Right lung (tissue), 5 donors: Measurements from ENCODE around the gene ANGPTL2. TPM values are rescaled to one million over a fixed set of nuclear protein-coding genes. Genes with fewer than 3 reads are reported as not detected.

ENCODE experiments used
- DNase-seq, 2 donors: peaks; one replicate each; pipeline ENCODE4 v3.0.0-alpha.2; 2013
- polyA plus RNA-seq, 5 donors: library from polyadenylated mRNA; unstranded; fragments of 120-200 nt; gene quantifications; one replicate each; pipeline versions ENCODE4 v1.2.1 to v1.2.3, GENCODE V29; 2013; ENCODE audit warnings: inconsistent platforms in 1 of 5, low replicate concordance in 1 of 5; ENCODE audit not compliant: insufficient read length in 5 of 5, insufficient read depth in 1 of 5

The ANGPTL2 gene
- polyA plus RNA-seq, 5 donors = 24.1 to 34.2 (median 30.3) TPM

DNA sequence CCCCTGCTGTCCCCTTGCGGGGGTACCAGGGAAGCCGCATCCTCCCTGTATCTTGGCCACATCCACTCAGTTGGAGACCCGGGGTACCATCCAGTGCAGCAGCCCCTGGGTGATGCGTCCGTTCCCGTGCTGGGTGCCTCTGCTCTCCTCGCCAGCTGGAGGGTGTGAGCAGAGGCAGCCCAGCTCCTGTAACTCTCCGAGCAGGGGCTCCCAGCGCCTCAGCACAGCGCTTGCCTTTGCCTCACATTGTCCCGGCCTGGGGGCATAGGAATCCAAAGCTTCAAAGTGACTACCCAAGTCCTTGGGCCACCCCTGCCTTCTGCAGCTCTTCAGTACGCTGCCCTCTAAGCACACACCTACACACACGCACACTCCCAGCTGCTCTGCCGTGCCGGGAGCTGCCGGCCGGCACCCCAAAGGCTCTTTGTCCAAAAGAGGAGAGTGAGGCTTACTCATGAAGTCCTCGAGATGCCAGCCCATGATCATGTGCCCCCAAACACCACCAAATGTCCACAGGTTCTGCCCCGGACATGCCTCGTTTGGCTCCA, 733 bp downstream of the ANGPTL2 start:
- DNase-seq = peak in 1 of 2 donors; percentile 32

GRCh38 chr9:127119320-127119709, 3.1 kb downstream of the ANGPTL2 start:
- no peak for DNase-seq

DNA sequence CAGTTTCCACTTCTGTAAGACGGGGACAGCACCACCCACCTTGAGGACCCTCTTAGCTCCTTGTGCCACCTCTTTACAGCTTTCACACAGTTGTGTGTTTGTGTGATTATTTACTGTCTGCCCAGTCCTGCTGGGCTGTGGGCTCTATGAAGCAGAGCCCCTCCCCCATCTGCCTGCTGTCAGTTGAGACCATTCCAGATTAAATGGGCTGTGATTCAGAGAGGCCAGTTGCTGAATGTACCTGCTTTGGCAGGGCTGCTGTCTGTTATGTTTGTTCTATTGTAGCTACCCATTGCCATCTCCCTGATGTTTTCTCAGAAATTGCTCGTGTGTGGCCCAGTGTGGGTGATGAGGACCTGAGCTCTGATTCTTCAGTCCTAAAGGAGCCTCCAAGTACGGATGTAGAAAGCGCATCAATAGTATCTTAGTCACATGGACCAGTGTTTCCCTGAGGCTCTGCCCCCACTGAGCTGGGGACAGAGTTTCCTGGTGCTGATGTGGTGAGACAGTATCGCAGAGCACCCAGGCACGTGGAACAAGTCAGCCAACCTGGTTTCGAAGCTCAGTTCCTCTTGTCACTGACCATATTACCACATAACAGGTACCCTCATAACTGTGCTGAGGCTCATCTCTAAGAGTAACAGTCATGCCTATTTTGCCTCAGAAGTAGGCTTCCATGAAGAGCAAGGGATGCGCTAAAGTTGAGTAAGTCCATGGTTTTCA, 3.7 kb downstream of the ANGPTL2 start:
- no peak for DNase-seq

DNA sequence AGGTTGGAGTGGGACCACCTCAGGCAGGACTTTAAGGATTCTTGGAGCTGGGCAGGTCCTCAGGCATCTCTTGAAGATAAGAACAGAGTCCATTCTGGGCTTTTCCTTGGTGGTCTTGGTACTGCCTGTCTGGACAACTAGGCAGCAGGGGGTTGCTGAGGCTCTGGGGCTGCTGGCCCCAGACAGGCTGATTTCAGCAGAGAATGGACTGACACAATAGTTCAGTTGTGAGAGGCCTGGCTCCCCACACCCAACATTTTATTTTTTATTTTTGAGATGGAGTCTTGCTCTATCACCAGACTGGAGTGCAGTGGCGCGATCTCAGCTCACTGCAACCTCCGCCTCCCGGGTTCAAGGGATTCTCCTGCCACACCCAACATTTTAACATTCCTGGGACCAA, 4.6 kb downstream of the ANGPTL2 start:
- DNase-seq = no peak

- DNase-seq = no peak
Observed at GRCh38 chr9:127116957-127117356, 5.5 kb downstream of the ANGPTL2 start.

- no peak for DNase-seq
Observed at GRCh38 chr9:127116088-127116726, 6.2 kb downstream of the ANGPTL2 start.

DNA sequence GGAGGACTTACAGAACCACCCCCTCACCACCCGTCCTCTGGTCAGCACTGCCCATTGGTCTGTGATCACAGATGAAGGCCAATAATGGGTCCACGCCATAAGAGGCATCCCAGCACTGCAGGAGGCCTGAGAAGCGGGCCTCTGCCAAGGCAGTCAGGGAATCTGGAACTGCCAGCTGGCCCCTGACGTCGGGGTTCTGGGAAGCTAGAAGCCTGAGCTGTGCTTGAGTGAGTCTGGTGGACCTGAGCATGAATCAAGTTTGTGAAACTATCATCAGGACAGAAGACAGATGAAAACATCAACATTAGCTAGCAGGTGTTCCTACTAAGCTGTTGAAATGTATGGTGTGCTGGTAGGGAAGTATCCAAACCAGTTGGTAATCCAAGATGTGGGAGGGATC, 7.8 kb downstream of the ANGPTL2 start:
- DNase-seq = no peak

GRCh38 chr9:127113191-127113972, 9.1 kb downstream of the ANGPTL2 start:
- DNase-seq = peak in 1 of 2 donors; percentile 27

GRCh38 chr9:127112735-127113161, 9.7 kb downstream of the ANGPTL2 start:
- no peak for DNase-seq

GRCh38 chr9:127112056-127112455, 10.4 kb downstream of the ANGPTL2 start:
- no peak for DNase-seq

DNA sequence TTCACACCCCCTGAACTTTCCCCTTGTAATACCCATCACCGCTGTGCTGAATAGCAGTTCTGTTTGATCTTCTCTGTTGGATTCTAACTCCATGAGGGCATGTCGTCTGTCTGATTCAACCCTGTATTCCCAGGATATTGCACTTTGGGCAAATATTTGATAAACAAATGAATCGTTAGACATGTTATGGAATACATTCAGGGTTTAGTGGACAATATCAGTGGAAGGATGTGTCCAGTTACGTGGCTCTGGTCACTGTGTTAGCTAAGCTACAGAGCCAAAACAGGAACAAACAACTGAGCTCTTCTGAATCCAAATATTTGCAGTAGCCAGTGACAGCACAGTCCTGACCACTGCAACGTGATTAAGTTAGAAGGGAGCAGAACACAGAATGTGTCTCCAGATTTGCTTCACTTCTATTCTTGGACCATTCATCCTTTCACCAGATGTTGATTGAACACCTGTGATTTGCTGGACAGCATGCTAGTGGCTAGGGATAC, 13.2 kb downstream of the ANGPTL2 start:
- no peak for DNase-seq

DNA sequence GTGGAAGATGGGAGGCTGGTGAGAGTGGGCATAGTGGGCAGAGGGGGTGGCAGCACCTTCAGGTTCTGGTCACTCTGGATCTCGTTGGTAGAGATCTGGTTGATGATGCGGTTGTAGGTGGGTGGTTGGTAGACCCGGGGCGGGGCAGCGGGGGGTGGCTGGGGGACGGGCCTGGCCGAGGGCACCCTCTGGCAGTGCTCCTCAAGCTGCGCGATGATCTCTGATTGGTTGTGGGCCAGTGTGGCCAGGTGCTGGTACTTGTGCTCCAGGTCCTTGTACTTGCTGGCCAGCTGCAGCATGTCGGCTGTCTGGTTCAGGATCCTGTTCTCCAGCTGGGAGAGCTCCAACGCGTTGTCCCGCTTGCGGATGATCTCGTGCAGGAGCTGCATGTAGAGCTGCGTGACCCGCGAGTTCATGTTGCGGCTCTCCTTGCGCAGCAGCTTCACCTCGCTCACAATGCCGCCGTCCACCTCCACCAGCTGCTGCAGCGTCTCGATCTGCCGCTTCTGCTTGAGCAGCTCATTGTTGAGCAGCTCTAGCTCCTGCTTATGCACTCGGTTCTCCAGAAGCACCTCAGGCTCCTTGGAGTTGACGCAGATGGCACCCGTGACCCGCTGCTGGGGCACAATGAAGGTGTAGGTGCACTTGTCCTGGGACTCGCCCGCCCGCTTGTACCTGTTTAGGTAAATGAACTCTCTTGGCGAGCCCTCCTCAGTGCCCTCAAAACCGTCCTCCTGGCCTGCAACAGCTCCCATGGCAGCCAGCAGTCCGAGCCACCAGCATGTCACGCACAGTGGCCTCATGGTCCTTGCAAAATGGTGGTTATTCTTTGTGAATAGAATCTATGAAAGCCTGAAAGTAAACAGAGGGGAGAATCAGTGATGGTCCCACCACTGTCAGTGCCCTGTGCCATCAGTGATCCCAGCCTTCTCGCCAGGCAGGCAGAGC, 14.2 kb downstream of the ANGPTL2 start:
- no peak for DNase-seq

DNA sequence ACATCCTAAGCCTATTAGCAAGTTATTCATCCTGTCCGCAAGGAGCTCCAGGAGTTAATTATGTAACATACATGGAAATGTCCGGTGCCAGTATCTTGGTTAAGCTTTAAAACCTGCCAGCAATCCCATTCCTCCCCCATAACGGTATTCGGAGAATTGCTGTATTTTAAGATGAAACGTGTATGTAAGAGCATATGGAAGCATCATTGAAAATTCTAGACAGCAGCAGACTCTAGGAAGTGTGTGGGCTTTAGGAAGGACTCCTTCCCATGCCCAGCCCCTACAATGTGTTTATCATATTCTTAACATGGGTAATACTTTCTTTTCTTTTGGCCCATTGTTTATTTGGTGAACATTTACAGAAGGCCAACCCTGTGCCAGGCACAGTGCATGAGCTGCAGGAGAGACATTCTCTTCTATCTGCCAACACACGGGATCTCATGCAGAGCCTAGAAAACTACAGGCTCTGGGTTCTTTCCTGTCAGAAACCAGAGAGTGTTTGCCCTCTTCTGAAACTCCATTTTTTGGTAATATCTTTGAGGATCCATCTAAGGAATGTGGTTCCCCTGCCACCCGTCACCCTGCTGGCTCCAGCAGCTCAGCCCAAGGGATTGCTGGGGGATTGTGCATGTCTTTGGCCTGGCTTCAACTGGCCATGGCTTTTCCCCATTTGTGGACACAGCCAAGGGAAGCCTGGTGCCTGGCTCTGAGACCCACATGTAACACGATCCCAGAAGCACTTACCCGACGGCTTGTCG, 15.1 kb downstream of the ANGPTL2 start:
- no peak for DNase-seq

GRCh38 chr9:127106466-127106855, 16.0 kb downstream of the ANGPTL2 start:
- DNase-seq = no peak

- DNase-seq = no peak
Observed at GRCh38 chr9:127105805-127106465, 16.5 kb downstream of the ANGPTL2 start.

GRCh38 chr9:127104581-127105311, 17.7 kb downstream of the ANGPTL2 start:
- DNase-seq = peak in 1 of 2 donors; percentile 21

DNA sequence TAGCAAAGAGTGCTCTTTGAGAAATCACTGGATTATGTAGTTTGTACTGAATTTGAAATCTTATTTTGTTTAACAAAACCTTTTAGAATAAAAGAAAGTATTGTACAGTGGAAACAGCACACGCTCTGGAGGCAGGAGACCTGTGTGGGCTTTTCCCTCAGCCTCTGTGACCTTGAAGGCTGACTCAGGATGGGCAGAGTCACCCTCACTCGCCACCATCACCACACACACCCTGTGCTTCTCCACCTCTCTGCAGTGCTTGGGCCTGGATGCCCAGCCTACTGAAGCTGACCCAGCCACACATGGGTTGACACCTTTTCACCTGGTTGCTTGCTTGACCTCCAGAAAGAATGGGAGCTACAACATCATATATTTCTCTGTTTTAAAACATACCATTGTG, 19.6 kb downstream of the ANGPTL2 start:
- no peak for DNase-seq

DNA sequence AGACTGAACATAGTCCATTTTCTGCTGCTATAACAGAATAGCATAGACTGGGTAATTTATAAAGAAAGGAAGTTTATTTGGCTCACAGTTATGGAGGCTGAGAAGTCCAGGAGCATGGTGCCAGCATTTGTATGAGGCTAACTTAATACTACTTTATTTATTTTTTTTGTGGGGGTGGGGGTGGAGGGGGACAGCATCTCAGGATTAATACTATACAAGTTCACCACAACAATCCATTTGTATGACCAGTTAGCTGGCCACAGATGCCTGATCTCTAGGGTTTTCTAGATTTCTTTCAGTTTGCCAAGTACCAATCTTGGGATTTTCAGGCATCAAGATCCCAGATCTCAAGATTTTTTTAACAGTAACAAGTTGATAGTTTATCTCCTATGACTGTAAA, 20.3 kb downstream of the ANGPTL2 start:
- DNase-seq = no peak

DNA sequence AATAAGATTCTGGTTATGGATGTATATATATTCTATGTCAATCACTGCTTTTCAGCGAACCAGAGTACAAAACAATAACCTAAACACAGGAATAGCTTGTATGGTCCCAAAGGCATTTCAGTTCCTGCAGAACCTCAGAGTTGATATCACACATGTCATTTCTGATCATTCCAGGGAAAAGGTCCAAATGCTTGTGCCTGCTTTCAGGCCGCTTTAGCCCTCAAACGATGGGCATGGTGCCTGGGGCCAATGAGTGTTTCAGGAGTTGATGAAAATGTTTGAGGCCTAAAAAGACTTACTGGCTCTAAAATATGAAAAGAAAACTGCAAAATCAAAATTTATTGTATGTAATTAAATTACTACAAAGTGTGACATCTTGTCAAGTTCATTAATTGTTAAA, 22.8 kb downstream of the ANGPTL2 start:
- DNase-seq = no peak
